Progenitor cell of endocrine pancreas (in vitro differentiated cells): ENCODE results near the gene EN2. TPM values are rescaled to one million over a fixed set of nuclear protein-coding genes. Genes with fewer than 3 reads are reported as not detected.
A peak's percentile ranks its signal among the peaks of the same experiment; 100 is the strongest.

Experiments
- DNase-seq: peaks from one replicate; pipeline ENCODE4 v3.0.0; 2021; ENCODE audit warnings: low spot score; ENCODE audit not compliant: unreplicated experiment
- H3K27ac Mint-ChIP-seq: 2 replicates; pipeline ENCODE4 v1.8.0; 2021; ENCODE audit warnings: mild to moderate bottlenecking, moderate library complexity, mixed read lengths
- H3K27me3 Mint-ChIP-seq: 2 replicates; pipeline ENCODE4 v1.8.0; 2021; ENCODE audit warnings: mixed read lengths
- H3K36me3 Mint-ChIP-seq: 2 replicates; pipeline ENCODE4 v1.8.0; 2022; ENCODE audit warnings: mixed read lengths; ENCODE audit not compliant: insufficient read depth
- H3K4me1 Mint-ChIP-seq: 2 replicates; pipeline ENCODE4 v1.8.0; 2021; ENCODE audit warnings: low read depth, mixed read lengths
- H3K4me3 Mint-ChIP-seq: 2 replicates; pipeline ENCODE4 v1.8.0; 2021; ENCODE audit warnings: low read depth, mild to moderate bottlenecking, moderate library complexity, mixed read lengths
- H3K9me3 Mint-ChIP-seq: 2 replicates; pipeline ENCODE4 v1.8.0; 2021; ENCODE audit warnings: low read depth, mixed read lengths
- long read RNA-seq: library from polyadenylated mRNA; unstranded; transcript quantifications from one replicate; pipeline ENCODE4 v2.0.0, GENCODE V29; 2020
- total RNA-seq: library from RNA; stranded (reverse); gene quantifications from 2 replicates; pipeline ENCODE4 v1.2.1, GENCODE V29; 2021
- TF ChIP-seq, protein P1 (sequence below): fragments of 200-600 bp; sonication (generic); IDR thresholded peaks from one replicate; pipeline ENCODE4 v1.5.0; 2021; ENCODE audit warnings: antibody characterized with exemption, mild to moderate bottlenecking; ENCODE audit not compliant: unreplicated experiment

Gene EN2
- not detected in 2 replicates for total RNA-seq
- long read RNA-seq, result 0 reads

DNA sequence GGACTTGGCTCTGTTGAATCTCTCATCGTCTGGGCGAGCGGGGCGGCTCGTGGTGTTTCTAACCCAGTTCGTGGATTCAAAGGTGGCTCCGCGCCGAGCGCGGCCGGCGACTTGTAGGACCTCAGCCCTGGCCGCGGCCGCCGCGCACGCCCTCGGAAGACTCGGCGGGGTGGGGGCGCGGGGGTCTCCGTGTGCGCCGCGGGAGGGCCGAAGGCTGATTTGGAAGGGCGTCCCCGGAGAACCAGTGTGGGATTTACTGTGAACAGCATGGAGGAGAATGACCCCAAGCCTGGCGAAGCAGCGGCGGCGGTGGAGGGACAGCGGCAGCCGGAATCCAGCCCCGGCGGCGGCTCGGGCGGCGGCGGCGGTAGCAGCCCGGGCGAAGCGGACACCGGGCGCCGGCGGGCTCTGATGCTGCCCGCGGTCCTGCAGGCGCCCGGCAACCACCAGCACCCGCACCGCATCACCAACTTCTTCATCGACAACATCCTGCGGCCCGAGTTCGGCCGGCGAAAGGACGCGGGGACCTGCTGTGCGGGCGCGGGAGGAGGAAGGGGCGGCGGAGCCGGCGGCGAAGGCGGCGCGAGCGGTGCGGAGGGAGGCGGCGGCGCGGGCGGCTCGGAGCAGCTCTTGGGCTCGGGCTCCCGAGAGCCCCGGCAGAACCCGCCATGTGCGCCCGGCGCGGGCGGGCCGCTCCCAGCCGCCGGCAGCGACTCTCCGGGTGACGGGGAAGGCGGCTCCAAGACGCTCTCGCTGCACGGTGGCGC is at the start of gene EN2:
Gene EN2, plus strand, starts transcription at position 19 of the 767 bp plus-strand sequence. Its CDS starts 249 bp downstream, at position 268.
- Mint-ChIP-seq H3K9me3 (no peaks in the 10 kb centered on the region), H3K4me3 (peak within 1 kb of the TSS; percentile 47), H3K4me1 (peaks cover 5% of the 10 kb centered on the region), H3K27me3 (peaks cover 78% of the 10 kb centered on the region), H3K27ac (no peak within 1 kb of the TSS), H3K36me3 (no peaks in the 10 kb centered on the region)
- TF ChIP-seq, protein P1, sequence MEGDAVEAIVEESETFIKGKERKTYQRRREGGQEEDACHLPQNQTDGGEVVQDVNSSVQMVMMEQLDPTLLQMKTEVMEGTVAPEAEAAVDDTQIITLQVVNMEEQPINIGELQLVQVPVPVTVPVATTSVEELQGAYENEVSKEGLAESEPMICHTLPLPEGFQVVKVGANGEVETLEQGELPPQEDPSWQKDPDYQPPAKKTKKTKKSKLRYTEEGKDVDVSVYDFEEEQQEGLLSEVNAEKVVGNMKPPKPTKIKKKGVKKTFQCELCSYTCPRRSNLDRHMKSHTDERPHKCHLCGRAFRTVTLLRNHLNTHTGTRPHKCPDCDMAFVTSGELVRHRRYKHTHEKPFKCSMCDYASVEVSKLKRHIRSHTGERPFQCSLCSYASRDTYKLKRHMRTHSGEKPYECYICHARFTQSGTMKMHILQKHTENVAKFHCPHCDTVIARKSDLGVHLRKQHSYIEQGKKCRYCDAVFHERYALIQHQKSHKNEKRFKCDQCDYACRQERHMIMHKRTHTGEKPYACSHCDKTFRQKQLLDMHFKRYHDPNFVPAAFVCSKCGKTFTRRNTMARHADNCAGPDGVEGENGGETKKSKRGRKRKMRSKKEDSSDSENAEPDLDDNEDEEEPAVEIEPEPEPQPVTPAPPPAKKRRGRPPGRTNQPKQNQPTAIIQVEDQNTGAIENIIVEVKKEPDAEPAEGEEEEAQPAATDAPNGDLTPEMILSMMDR, result no peak
- no peak for DNase-seq

DNA sequence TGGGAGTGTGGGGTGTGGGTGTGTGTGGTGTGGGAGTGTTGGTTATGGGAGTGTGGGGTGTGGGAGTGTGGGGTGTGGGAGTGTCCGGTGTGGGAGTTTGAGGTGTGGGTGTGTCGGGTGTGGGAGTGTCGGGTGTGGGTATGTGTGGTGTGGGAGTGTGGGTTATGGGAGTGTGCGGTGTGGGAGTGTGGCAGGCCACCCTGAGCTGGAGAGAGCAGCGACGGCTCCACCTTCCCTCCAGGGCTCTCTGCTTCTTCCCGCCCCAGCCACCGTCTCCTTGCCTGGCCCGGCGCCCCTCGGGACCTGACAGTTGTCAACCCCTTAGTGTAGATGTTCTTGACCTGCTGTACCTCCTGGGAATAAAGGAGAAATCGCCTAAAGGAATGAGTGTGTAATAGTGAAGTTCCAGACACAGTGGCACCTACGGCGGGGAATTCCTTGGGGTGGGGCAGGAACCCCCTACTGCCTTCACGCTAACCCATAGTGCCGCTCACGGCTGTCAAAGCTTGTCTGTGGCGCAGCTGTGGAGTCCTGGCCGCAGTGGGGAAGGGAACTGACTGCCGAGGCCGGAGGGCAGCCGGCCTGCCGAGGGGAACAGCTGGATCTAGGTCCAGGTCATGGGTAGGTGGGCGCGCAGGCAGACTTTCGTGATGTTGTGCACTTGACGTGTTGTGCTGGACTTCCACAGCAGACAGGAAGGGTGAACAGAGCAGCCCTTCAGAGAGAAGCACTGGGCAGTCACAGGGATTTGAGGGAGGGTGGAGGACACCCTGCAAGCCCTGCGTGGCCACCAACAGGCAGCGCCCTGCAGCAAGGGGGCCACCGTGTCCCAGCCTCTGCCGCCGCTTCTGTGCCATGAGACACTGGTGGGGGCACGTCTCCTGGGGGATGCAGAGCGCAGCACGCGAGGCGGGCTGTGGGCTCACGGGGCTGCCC is 49.0 kb upstream of the EN2 start:
- Mint-ChIP-seq H3K36me3 (no peaks in the 10 kb centered on the region), H3K9me3 (no peaks in the 10 kb centered on the region), H3K27me3 (peaks cover 66% of the 10 kb centered on the region), H3K4me1 (peaks cover 8% of the 10 kb centered on the region), H3K27ac (no peak overlapping the region), H3K4me3 (no peak overlapping the region)
- no peak for DNase-seq
- TF ChIP-seq, protein P1, result no peak

DNA sequence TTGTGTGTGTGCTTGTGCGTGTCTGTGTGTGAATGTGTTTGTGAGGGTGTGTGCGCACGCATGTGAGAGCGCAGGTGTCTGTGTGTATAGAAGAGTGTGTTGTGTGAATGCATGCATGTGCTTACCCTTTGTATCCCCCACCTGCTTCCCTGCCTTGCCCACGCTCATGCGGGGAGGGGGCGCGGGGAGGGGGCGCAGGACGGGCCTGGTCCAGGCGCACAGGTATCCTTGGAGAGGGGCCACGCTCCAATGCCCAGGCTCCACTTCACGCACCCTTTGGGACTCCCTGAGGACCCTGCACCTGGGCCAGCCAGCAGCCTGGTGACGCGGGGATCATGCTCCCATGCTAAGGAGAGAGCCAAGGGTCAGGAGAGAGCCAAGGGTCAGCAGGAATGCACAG is 47.9 kb upstream of the EN2 start:
- no peaks in the 10 kb centered on the region for H3K36me3 Mint-ChIP-seq
- no peaks in the 10 kb centered on the region for H3K9me3 Mint-ChIP-seq
- DNase-seq, result no peak
- H3K27ac Mint-ChIP-seq, result no peak overlapping the region
- H3K27me3 Mint-ChIP-seq, result peaks cover 68% of the 10 kb centered on the region
- no peak overlapping the region for H3K4me3 Mint-ChIP-seq
- TF ChIP-seq, protein P1, result no peak
- peaks cover 8% of the 10 kb centered on the region for H3K4me1 Mint-ChIP-seq

DNA sequence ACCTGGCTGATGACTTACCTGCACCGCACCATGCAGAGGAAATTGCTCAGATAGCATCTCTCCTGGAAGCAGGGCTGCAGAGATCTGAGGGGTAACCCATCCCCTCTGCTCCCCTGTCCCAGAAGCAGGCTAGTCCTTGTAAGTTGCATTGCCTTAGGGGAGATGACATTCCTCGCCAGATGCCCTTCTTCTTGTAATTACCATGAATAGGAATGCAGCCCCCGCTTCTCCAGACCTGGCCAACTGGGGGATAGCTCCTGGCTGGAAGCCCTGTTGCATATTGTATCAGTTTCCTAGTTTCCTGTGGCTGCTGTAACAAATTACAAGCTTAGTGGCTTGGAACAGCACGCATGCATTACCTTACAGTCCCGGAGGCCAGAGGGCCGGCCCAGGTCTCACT is 47.5 kb upstream of the EN2 start:
- H3K27ac Mint-ChIP-seq, result no peak overlapping the region
- TF ChIP-seq, protein P1, result no peak
- no peak overlapping the region for H3K4me3 Mint-ChIP-seq
- no peaks in the 10 kb centered on the region for H3K36me3 Mint-ChIP-seq
- DNase-seq, result no peak
- H3K4me1 Mint-ChIP-seq, result peaks cover 8% of the 10 kb centered on the region
- peaks cover 65% of the 10 kb centered on the region for H3K27me3 Mint-ChIP-seq
- no peaks in the 10 kb centered on the region for H3K9me3 Mint-ChIP-seq

DNA sequence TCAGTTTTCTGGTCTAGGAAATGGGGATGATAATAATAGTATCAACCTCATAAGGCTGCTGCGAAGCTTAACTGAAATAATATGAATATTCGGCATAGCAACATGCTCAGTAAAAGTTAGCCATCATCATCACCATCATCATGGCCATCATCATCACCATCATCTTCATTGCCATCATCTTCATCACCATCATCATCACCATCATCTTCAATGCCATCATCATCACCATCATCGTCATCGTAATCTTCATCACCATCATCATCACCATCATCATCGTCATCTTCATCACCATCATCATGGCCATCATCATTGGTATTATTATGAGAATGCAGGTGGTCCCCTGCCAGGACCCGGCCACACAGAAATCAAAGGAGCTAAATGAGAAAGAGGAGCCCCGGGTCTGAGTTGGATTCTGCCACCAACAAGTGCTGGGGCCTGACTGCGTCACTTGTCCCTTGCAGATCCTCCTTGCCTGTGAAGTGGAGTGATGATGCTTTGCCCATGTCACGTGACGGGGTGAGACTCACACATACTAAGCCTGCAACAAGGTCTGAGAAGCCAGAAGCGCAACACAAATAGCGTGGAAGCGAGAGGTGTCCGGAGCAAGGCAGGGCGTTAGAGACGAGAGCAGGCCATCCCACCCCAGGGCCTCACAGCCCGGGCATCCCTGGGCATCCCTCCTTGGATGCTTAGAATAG is 46.1 kb upstream of the EN2 start:
- Mint-ChIP-seq H3K9me3 (no peaks in the 10 kb centered on the region), H3K27ac (peak overlapping the region; percentile 3), H3K4me1 (peaks cover 8% of the 10 kb centered on the region), H3K27me3 (peaks cover 63% of the 10 kb centered on the region), H3K4me3 (no peak overlapping the region), H3K36me3 (no peaks in the 10 kb centered on the region)
- DNase-seq, result no peak
- TF ChIP-seq, protein P1, result no peak
